GM10266 (cell line): ENCODE results near the gene SLC25A24.
"Not testable (repeated sequence)": the region's sequence is repeated elsewhere in the genome, so short reads cannot be mapped to it uniquely, and the experiment has no call there.

Source experiments
- DNase-seq: peaks from one replicate; pipeline ENCODE4 v3.0.0; 2012; ENCODE audit errors: extremely low spot score
- CTCF ChIP-seq: IDR thresholded peaks from 2 replicates; pipeline ENCODE4 v1.5.1; 2012; ENCODE audit warnings: mild to moderate bottlenecking, low read depth; ENCODE audit not compliant: control insufficient read depth, insufficient read depth; ENCODE audit errors: missing control alignments

The SLC25A24 gene

GRCh38 chr1:108199781-108200686 is at the start of gene SLC25A24:
TSS of gene SLC25A24 (minus strand) at chr1:108200343. CDS start at chr1:108200138, 205 bp downstream.
- TF ChIP-seq CTCF = no peak
- peak; percentile 89 for DNase-seq

- not testable (repeated sequence) for DNase-seq
These were observed 43.8 kb upstream of the SLC25A24 start, which contains the start of gene NBPF4 for GRCh38 chr1:108243976-108244375. TSS of gene NBPF4 (minus strand) at chr1:108244076. CDS start at chr1:108243761, 315 bp downstream.

- not testable (repeated sequence) for DNase-seq
These were observed 39.3 kb upstream of the SLC25A24 start for GRCh38 chr1:108239426-108239825.

GRCh38 chr1:108235308-108235707 is 35.2 kb upstream of the SLC25A24 start:
- DNase-seq = not testable (repeated sequence)

GRCh38 chr1:108232183-108232582 is 32.0 kb upstream of the SLC25A24 start:
- not testable (repeated sequence) for DNase-seq

GRCh38 chr1:108229976-108230375 is 29.8 kb upstream of the SLC25A24 start:
- not testable (repeated sequence) for DNase-seq

GRCh38 chr1:108227772-108228171 is 27.6 kb upstream of the SLC25A24 start:
- not testable (repeated sequence) for DNase-seq

- DNase-seq = not testable (repeated sequence)
These were observed 26.7 kb upstream of the SLC25A24 start for GRCh38 chr1:108226855-108227254.

GRCh38 chr1:108223226-108223625 is 23.1 kb upstream of the SLC25A24 start:
- not testable (repeated sequence) for DNase-seq

GRCh38 chr1:108217515-108218174 is 17.5 kb upstream of the SLC25A24 start:
- not testable (repeated sequence) for DNase-seq

GRCh38 chr1:108217007-108217406 is 16.9 kb upstream of the SLC25A24 start:
- DNase-seq = not testable (repeated sequence)

- DNase-seq = not testable (repeated sequence)
These were observed 16.1 kb upstream of the SLC25A24 start for GRCh38 chr1:108216028-108216890.

GRCh38 chr1:108214641-108215465 is 14.7 kb upstream of the SLC25A24 start:
- peak; percentile 56 for TF ChIP-seq CTCF
- not testable (repeated sequence) for DNase-seq
